Left hindlimb (tissue), 1 donor: ENCODE results near the gene ZNF593.

Source experiments
- DNase-seq: peaks from one replicate; pipeline ENCODE4 v3.0.0-alpha.2; 2018

The ZNF593 gene

GRCh38 chr1:26153966-26154532 is 15.7 kb upstream of the ZNF593 start:
- DNase-seq, result no peak

DNA sequence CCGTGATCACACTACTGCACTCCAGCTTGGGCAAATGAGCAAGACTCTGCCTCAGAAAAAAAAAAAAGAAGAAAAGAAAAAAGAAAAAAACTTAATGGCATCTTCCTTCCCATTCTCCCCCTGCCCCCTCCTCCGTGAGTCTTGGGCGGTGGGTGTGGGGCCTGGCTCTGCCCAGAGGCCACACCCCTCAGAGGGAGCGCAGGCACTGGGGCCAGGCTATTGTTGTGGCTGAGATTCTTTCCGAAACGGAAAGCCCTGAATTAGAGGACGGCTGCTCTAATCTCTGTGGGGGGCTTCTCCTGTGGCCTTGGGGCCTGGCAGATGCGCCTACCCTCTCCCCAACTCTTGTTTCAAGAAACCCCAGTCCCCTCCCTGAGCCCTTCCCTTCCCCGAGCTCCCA is 15.0 kb upstream of the ZNF593 start:
- no peak for DNase-seq

DNA sequence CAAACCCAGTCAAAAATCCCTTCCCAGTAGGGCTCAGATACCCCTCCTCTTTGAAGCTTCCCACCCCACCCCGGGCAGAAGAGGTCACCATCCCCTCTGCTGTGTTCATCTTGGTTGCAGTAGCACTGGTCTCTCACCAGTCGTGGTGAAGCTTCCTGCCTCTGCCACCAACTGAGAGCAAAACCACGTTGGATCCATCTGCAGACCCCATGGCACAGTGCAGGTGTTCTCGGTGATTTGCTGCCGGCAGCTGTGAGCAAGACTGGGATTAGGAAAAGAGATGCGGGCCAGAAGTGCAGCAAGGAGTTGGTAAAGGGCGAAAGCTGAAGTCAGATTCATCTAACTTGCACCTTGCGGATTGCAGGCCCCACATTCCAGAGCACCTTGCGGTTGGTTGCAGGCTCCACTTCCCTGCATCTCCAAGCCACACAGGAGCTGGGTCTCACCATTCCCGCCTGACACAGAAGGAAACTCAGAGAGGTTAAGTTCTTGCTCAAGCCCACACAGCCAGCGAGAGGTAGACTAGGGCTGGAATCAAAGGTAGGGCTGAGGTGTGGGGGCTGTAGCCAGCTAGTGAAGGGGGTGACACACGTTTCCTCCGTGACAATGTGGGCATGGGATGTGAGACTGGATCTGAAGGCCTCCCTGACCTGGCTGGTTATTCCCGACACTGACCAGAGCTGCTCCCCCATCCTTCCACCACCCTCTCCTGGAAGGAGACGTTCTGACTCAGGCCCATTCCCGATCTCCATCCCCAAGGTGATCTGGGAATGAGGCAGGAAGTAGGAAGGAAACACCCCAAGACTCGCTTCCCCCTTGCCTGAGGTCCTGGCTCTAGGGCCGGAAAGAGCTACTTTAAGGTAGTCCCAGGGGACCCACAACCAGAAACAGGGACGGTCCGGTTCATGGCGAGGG is 14.1 kb upstream of the ZNF593 start:
- DNase-seq, result no peak

- DNase-seq, result no peak
These were observed 13.2 kb upstream of the ZNF593 start for GRCh38 chr1:26156285-26157038.

GRCh38 chr1:26158271-26158907 is 11.3 kb upstream of the ZNF593 start:
- DNase-seq, result no peak

DNA sequence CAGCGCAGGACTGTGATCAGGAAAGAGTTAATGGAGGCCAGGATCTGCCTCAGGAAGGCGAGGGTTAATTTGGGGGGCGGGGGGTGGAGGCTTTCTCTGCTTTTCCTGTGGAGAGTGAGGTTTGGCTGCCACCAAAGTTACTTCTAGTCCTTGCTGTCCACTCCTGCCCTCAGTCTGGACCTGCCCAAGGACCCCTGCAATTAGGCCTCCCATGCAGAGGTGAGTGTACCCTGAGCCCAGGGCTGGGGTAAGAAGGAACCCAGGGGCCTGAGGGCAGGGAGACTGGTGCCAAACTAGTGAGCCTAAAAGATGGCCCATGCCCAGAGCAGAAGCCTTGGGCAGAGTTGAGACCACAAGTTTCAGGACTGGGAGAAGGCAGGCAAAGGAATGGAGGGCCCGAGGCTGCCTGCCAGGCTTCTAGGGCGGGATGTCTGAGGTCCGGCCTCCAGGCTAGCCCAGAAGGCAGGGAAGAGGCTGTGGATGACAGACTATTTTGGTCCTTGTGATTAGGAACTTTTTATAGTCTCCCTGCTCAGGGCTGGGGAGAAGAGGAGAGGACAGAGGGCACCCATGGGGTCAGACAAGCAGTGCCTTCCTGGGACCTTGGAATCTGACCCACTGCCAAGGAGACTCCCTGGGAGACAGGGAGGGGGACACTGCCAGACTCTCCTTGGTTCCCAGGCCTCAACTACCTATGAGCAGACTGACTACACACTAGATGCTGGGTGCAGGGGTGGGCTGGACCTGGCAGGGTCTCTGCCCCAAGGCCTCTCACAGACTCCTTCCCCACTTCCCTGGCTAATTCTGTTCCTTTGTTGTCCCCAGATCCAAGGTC is 10.6 kb upstream of the ZNF593 start, which contains the start of gene FAM110D:
TSS of gene FAM110D (plus strand) at position 172 of the 835 bp plus-strand sequence. CDS start 2,213 bp downstream, outside the sequence.
- no peak for DNase-seq

DNA sequence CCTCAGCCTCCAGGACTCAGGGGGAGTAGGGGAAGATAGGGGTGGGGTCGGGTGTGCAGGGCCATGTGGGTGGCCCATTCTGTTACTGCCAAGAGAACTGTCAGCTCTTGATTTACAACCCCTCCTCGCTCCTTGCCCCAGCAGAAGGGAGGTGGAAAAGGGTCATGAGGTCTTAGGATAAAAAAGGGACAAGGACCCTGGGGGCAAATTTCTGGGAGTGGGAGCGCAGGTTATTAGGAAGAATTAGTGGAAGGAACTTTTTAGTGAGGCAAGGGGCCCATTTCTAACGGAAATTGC is 10.0 kb upstream of the ZNF593 start:
- DNase-seq, result no peak

- no peak for DNase-seq
These were observed 8.9 kb upstream of the ZNF593 start for GRCh38 chr1:26160527-26161414.

DNA sequence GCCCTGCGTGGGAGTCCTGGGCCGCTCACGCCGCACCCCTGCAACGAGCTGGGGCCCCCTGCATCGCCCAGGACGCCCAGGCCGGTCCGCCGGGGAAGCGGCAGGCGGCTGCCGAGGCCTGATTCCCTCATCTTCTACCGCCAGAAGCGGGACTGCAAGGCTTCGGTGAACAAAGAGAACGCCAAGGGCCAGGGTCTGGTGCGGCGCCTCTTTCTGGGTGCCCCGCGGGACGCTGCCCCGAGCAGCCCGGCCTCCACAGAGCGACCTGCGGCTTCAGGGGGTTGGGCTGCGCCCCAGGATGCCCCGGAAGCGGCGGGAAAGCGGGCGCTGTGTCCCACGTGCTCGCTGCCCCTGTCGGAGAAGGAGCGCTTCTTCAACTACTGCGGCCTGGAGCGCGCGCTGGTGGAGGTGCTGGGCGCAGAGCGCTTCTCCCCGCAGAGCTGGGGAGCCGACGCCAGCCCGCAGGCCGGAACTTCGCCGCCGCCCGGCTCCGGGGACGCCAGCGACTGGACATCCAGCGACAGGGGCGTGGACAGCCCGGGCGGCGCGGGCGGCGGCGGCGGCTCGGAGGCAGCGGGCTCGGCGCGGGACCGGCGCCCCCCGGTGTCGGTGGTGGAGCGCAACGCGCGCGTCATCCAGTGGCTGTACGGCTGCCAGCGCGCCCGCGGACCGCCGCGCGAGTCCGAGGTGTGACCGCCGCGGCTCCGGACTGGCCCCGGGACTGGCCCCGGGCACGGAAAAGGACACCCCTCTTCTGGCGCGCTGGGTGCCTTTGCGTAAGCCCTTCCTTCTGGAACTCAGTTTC is 8.1 kb upstream of the ZNF593 start:
- DNase-seq, result peak; percentile 69

GRCh38 chr1:26162220-26162709 is 7.4 kb upstream of the ZNF593 start:
- DNase-seq, result no peak

DNA sequence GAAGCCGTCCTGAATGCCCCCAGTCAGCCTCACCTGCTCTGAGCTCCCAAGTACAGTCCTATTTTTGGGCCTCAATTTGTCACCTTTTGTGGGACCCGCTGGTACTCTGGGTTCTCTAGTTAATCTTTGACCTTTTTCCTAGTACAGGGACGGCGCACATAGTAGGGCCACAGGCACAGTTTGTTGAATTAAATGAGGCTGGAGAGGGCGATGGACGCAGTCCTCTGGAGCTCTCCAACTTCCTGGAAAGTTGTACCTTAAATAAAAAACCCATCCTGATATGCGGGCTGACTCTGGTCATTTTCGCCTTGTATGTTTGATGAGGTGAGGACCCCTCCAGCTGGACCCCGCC is 6.0 kb upstream of the ZNF593 start:
- no peak for DNase-seq

DNA sequence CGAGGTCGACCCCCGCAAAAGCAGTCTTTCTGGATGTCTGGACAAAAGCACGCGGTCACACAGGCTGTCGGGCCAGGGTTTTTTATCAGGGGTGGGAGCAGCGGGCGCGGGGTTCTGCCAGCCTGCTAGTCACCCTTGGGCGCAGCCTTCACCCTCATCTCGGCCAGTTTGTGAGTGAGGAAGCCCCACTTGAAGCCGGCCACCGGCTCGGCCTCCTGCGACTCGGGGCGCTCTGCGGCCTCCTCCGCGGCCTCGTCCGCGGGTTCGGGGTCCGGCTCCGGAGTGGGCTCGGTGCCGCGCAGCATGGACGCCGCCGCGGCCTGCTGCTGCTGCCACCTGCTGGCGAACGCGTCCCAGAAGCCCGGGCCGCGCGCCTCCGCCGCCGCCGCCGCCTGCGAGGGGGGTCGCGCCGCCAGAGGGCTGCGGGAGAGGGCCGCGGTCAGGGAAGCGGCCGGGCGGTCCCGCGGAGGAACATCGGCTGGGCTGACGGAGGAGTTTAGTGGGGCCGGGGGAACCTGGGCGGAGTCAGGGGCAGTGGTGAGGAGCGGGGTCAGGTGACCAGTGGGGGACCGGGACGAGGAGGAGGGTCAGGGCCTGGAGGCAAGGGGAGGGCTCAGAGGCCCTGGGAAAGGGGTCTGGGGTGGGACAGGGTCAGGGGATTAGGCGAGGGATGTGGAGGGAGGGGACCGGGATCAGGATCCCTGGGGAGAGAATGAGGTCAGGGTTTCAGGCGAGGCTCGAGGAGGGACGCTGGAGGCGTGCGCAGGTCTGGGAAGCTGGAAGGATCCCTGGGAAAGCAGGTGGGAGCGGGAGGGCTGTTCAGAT is 5.5 kb upstream of the ZNF593 start:
- DNase-seq, result no peak

- no peak for DNase-seq
These were observed 4.6 kb upstream of the ZNF593 start for GRCh38 chr1:26164861-26165842.

- DNase-seq, result no peak
These were observed 2.9 kb upstream of the ZNF593 start for GRCh38 chr1:26166719-26167281.

DNA sequence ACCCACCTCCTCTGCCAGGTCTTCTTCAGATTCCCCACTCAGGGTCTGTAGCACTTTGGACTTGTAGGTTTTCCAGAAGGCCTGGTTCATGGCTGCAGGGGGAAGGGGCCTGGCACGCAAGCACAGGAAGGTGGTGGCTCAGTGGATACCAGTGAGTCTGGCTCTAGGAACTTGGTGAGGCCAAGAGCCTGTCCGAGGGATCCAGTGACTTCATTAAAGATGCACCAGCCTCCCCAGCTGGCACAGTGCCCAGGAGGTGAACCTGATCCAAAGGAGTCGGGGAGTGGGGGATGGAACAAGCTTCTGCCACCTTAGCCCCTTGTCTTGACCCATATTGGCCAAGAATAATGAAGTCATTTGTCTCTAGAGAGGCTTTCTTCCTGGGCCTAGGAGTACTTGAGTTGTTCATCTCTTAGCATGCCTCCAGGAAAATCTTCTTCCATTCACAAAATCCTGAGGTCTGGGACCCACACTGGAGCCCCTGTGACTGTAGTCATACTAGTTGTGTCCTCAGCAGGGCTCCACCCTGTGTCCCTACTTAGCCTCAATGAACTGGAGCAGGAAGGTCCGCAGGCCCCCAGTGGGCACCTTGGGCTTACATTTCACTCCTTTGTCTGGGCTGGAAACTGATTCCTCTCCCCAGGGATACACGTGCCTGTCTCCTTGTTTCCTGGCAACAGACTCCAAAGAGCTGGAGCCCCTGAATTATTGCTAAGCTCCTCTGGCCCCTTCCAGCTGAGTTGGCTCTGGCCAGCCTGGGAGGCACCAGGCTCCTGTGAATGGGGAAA is 1.1 kb upstream of the ZNF593 start, which contains the start of gene C1orf232:
TSS of gene C1orf232 (minus strand) at position 554 of the 788 bp plus-strand sequence. CDS start at position 90, 464 bp downstream.
- DNase-seq, result no peak

DNA sequence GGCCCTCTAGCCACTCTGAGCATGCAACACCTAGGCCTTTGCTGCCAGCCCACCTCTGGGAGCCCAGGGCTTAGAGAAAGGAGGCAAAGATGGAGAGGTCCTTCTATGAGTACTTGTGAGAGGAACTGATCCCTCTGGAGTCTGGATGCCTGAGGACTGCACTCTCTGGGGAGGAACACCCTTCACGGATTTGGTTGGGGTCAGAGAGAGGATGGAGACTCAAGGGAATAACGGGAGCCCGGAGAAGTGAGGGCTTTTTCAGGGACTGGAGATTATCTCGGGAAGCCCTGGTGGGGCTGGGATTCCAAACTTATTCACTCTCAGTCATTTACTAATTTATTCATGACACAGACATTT is 532 bp upstream of the ZNF593 start:
- DNase-seq, result no peak

DNA sequence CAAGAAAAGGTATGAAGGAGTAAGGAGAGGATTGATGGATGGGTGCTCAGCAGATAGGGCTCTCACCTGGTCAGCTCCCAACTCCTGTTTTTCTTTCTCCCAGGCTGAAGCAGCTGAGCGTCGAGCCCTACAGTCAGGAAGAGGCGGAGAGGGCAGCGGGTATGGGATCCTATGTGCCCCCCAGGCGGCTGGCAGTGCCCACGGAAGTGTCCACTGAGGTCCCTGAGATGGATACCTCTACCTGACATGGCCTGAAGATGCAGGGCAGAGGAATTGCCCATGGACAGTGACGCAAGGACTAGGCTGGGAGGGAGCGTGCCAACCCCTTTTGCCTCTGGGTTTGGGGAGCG is 739 bp downstream of the ZNF593 start:
- DNase-seq, result no peak
